Thymus (tissue), 11 donors: Measurements from ENCODE around the gene TRIM72. TPM values are rescaled to one million over a fixed set of nuclear protein-coding genes. Genes with fewer than 3 reads are reported as not detected.
"Not testable (repeated sequence)": the region's sequence is repeated elsewhere in the genome, so short reads cannot be mapped to it uniquely, and the experiment has no call there.

Experiments
- DNase-seq, 9 donors: peaks; one replicate each; pipeline ENCODE4 v3.0.0-alpha.2; 2013; ENCODE audit warnings: low spot score in 9 of 9, low read depth in 6 of 9, missing footprints in 1 of 9
- H3K27ac ChIP-seq, 2 donors: one replicate each; pipeline ENCODE4 v1.5.1; 2013; ENCODE audit warnings: control low read depth in 1 of 2, low read depth in 1 of 2, low read length in 1 of 2, mild to moderate bottlenecking in 1 of 2, moderate library complexity in 1 of 2
- H3K27me3 ChIP-seq, 2 donors: one replicate each; pipeline ENCODE4 v1.5.1; 2013; ENCODE audit warnings: low read length in 1 of 2; ENCODE audit not compliant: control insufficient read depth in 2 of 2, insufficient read depth in 1 of 2
- H3K36me3 ChIP-seq, 2 donors: one replicate each; pipeline ENCODE4 v1.5.1; 2013; ENCODE audit warnings: low read length in 1 of 2, mild to moderate bottlenecking in 1 of 2, moderate library complexity in 1 of 2; ENCODE audit not compliant: control insufficient read depth in 2 of 2, insufficient read depth in 2 of 2
- H3K4me1 ChIP-seq, 2 donors: one replicate each; pipeline ENCODE4 v1.5.1; 2013; ENCODE audit warnings: low read length in 2 of 2; ENCODE audit not compliant: control insufficient read depth in 2 of 2, insufficient read depth in 2 of 2
- H3K4me3 ChIP-seq, 2 donors: one replicate each; pipeline ENCODE4 v1.5.1; 2013; ENCODE audit warnings: low read length in 2 of 2, control low read depth in 1 of 2, mild to moderate bottlenecking in 1 of 2
- H3K9me3 ChIP-seq, 2 donors: one replicate each; pipeline ENCODE4 v1.5.1; 2013; ENCODE audit warnings: low read length in 1 of 2, mild to moderate bottlenecking in 1 of 2; ENCODE audit not compliant: control insufficient read depth in 2 of 2, insufficient read depth in 1 of 2
- WGBS: extraction: QIAGEN DNeasy Blood & Tissue Kit; methylation state at CpG from one replicate; pipeline ENCODE4 v1.1.7; 2013; 5-methylcytosine and 5-hydroxymethylcytosine counted together
- polyA plus RNA-seq: library from polyadenylated mRNA; stranded (reverse); fragments of 200-250 nt; gene quantifications from one replicate; pipeline ENCODE4 v1.2.3, GENCODE V29; 2013
- total RNA-seq: library from RNA; stranded (reverse); fragments of 120-200 nt; gene quantifications from one replicate; pipeline ENCODE4 v1.2.4, GENCODE V29; 2013
- donor health status: healthy.

The TRIM72 gene
- total and polyA plus RNA-seq, 2 donors, result 0.19 to 0.50 TPM

GRCh38 chr16:31196324-31197088, 17.4 kb upstream of the TRIM72 start:
- Histone ChIP-seq H3K4me1 (peaks cover 5 to 11% of the 10 kb centered on the region in 2 donors), H3K4me3 (no peak overlapping the region), H3K36me3 (peaks cover 61 to 72% of the 10 kb centered on the region in 2 donors), H3K27me3 (no peaks in the 10 kb centered on the region), H3K27ac (no peak overlapping the region), H3K9me3 (no peaks in the 10 kb centered on the region)
- 96% methylated on average over 17 of the region's 17 CpGs for WGBS
- no peak for DNase-seq

GRCh38 chr16:31198207-31198882, 15.6 kb upstream of the TRIM72 start:
- Histone ChIP-seq H3K9me3 (no peaks in the 10 kb centered on the region), H3K27ac (peak overlapping the region in 1 of 2 donors; percentile 49), H3K4me3 (no peak overlapping the region), H3K27me3 (peaks cover 0 to 4% of the 10 kb centered on the region in 2 donors), H3K4me1 (peaks cover 10 to 22% of the 10 kb centered on the region in 2 donors), H3K36me3 (peaks cover 43 to 53% of the 10 kb centered on the region in 2 donors)
- WGBS, result 90% methylated on average over 7 of the region's 7 CpGs
- no peak for DNase-seq

- H3K4me1 ChIP-seq, result peaks cover 10 to 22% of the 10 kb centered on the region in 2 donors
- DNase-seq, result no peak
- H3K27ac ChIP-seq, result no peak overlapping the region
- peaks cover 31 to 43% of the 10 kb centered on the region in 2 donors for H3K36me3 ChIP-seq
- WGBS, result over 99% methylated on average over 5 of the region's 5 CpGs
- H3K4me3 ChIP-seq, result no peak overlapping the region
- peaks cover 0 to 5% of the 10 kb centered on the region in 2 donors for H3K27me3 ChIP-seq
- H3K9me3 ChIP-seq, result no peaks in the 10 kb centered on the region
Measured at GRCh38 chr16:31199430-31200041, 14.4 kb upstream of the TRIM72 start.

- not testable (repeated sequence) for H3K27me3 ChIP-seq, DNase-seq, H3K27ac ChIP-seq, H3K9me3 ChIP-seq, H3K4me3 ChIP-seq
- Histone ChIP-seq H3K4me1 (peaks cover 10 to 22% of the 10 kb centered on the region in 2 donors), H3K36me3 (peaks cover 25 to 38% of the 10 kb centered on the region in 2 donors)
- WGBS, result 92% methylated on average over 8 of the region's 8 CpGs
Measured at GRCh38 chr16:31200111-31200510, 13.8 kb upstream of the TRIM72 start.

- Histone ChIP-seq H3K4me1 (peaks cover 10 to 22% of the 10 kb centered on the region in 2 donors), H3K4me3 (peak overlapping the region in 1 of 2 donors; percentile 68), H3K36me3 (peaks cover 17 to 30% of the 10 kb centered on the region in 2 donors), H3K9me3 (no peaks in the 10 kb centered on the region), H3K27ac (peak overlapping the region; percentile 11 to 26), H3K27me3 (peaks cover 0 to 6% of the 10 kb centered on the region in 2 donors)
- DNase-seq, result peak in 1 of 9 donors; percentile 49
- 58% methylated on average over 8 of the region's 8 CpGs for WGBS
Measured at GRCh38 chr16:31200821-31201568, 12.9 kb upstream of the TRIM72 start.

- peaks cover 12 to 21% of the 10 kb centered on the region in 2 donors for H3K36me3 ChIP-seq
- DNase-seq, result peak in 3 of 9 donors; percentile 48 to 74 (median 56)
- H3K4me3 ChIP-seq, result peak overlapping the region; percentile 68 to 88
- peak overlapping the region; percentile 64 to 72 for H3K27ac ChIP-seq
- H3K4me1 ChIP-seq, result peaks cover 10 to 22% of the 10 kb centered on the region in 2 donors
- peaks cover 0 to 6% of the 10 kb centered on the region in 2 donors for H3K27me3 ChIP-seq
- no peaks in the 10 kb centered on the region for H3K9me3 ChIP-seq
- WGBS, result 17% methylated on average over 35 of the region's 35 CpGs
Measured at GRCh38 chr16:31201582-31202413, 12.1 kb upstream of the TRIM72 start.

GRCh38 chr16:31202414-31203375, 11.2 kb upstream of the TRIM72 start, which contains the start of gene PYCARD:
PYCARD (minus strand) TSS chr16:31202760; CDS start chr16:31202690, 70 bp downstream.
- peak in 2 of 9 donors; percentile 24 to 53 for DNase-seq

More at GRCh38 chr16:31202414-31203375, 11.2 kb upstream of the TRIM72 start, which contains the start of gene PYCARD:
- Histone ChIP-seq H3K4me3 (peak within 1 kb of the TSS; percentile 68 to 88), H3K27me3 (peaks cover 0 to 9% of the 10 kb centered on the region in 2 donors), H3K4me1 (peaks cover 10 to 22% of the 10 kb centered on the region in 2 donors), H3K27ac (peak within 1 kb of the TSS; percentile 64 to 72), H3K9me3 (no peaks in the 10 kb centered on the region), H3K36me3 (peaks cover 10 to 19% of the 10 kb centered on the region in 2 donors)
- WGBS, result 4% methylated on average over 69 of the region's 69 CpGs
